WTC11 (cell line): ENCODE measurements around the gene DNM1. TPM values are rescaled to one million over a fixed set of nuclear protein-coding genes. Genes with fewer than 3 reads are reported as not detected.

Experiments
- ATAC-seq: fragments of 200-7000 bp; cut with Tn5 transposase; 2 replicates; pipeline ENCODE4 v1.10.0; 2021; ENCODE audit warnings: mild to moderate bottlenecking, moderate library complexity
- CTCF ChIA-PET: fragments of 300-600 bp; sonication (Branson Sonifier 250); formaldehyde crosslinking; loops from one replicate; lab custom pipeline; 2021; ENCODE audit warnings: antibody characterized with exemption; lab: Charles Lee
- POLR2A ChIA-PET: fragments of 350-600 bp; sonication (Branson Sonifier 250); formaldehyde crosslinking; loops from one replicate; lab custom pipeline; 2021; ENCODE audit warnings: antibody characterized with exemption; lab: Charles Lee
- DNase-seq: peaks from one replicate; pipeline ENCODE4 v3.0.0; 2021; ENCODE audit warnings: low spot score
- H3K27ac Mint-ChIP-seq: 2 replicates; pipeline ENCODE4 v1.8.0; 2021; ENCODE audit warnings: mixed read lengths
- H3K27me3 Mint-ChIP-seq: 2 replicates; pipeline ENCODE4 v1.8.0; 2021; ENCODE audit warnings: low read depth, mild to moderate bottlenecking, moderate library complexity, mixed read lengths
- H3K36me3 Mint-ChIP-seq: 2 replicates; pipeline ENCODE4 v1.8.0; 2021; ENCODE audit warnings: mixed read lengths
- H3K4me1 Mint-ChIP-seq: 2 replicates; pipeline ENCODE4 v1.8.0; 2022; ENCODE audit warnings: mixed read lengths
- H3K4me3 Mint-ChIP-seq: 2 replicates; pipeline ENCODE4 v1.8.0; 2021; ENCODE audit warnings: mild to moderate bottlenecking, moderate library complexity, mixed read lengths
- H3K9me3 Mint-ChIP-seq: 2 replicates; pipeline ENCODE4 v1.8.0; 2021; ENCODE audit warnings: mixed read lengths
- EMX1 ChIP-seq: fragments of 250-450 bp; sonication (Bioruptor Pico); IDR thresholded peaks from 2 replicates; pipeline ENCODE4 v1.8.0; 2021; ENCODE audit warnings: mild to moderate bottlenecking
- FOXK1 ChIP-seq: sonication (generic); formaldehyde crosslinking; IDR thresholded peaks from 2 replicates; pipeline ENCODE4 v1.8.0; 2022; ENCODE audit warnings: mild to moderate bottlenecking, moderate library complexity, missing genetic modification reagents
- KAT7 ChIP-seq: sonication (generic); formaldehyde crosslinking; IDR thresholded peaks from 2 replicates; pipeline ENCODE4 v1.8.1; 2023; ENCODE audit warnings: missing genetic modification reagents, mild to moderate bottlenecking, borderline replicate concordance
- SOX15 ChIP-seq: fragments of 250-450 bp; sonication (Bioruptor Pico); IDR thresholded peaks from 2 replicates; pipeline ENCODE4 v1.9.0; 2021; ENCODE audit warnings: mild to moderate bottlenecking
- ZNF317 ChIP-seq: sonication (generic); formaldehyde crosslinking; IDR thresholded peaks from 2 replicates; pipeline ENCODE4 v1.8.1; 2023; ENCODE audit warnings: low read depth, mild to moderate bottlenecking, moderate library complexity, missing genetic modification reagents, borderline replicate concordance
- total RNA-seq: library from RNA; stranded (reverse); gene quantifications from 3 replicates; pipeline ENCODE4 v1.2.3, GENCODE V29; 2021
- TF ChIP-seq, protein P1 (sequence below): sonication (generic); formaldehyde crosslinking; IDR thresholded peaks from 2 replicates; pipeline ENCODE4 v1.8.1; 2023; ENCODE audit warnings: mild to moderate bottlenecking, missing genetic modification reagents
- TF ChIP-seq, protein P2 (sequence below): sonication (generic); formaldehyde crosslinking; conservative IDR thresholded peaks from 2 replicates; pipeline ENCODE4 v1.8.1; 2023; ENCODE audit warnings: mild to moderate bottlenecking, low read depth, missing genetic modification reagents, moderate library complexity
- TF ChIP-seq, protein P3 (sequence below): sonication (generic); formaldehyde crosslinking; IDR thresholded peaks from 2 replicates; pipeline ENCODE4 v1.8.1; 2022; ENCODE audit warnings: mild to moderate bottlenecking, missing genetic modification reagents, moderate library complexity, borderline replicate concordance
- TF ChIP-seq, protein P4 (sequence below): sonication (generic); formaldehyde crosslinking; IDR thresholded peaks from 2 replicates; pipeline ENCODE4 v1.8.0; 2022; ENCODE audit warnings: mild to moderate bottlenecking, missing genetic modification reagents
- TF ChIP-seq, protein P5 (sequence below): sonication (generic); formaldehyde crosslinking; IDR thresholded peaks from 2 replicates; pipeline ENCODE4 v1.8.1; 2023; ENCODE audit warnings: mild to moderate bottlenecking, missing genetic modification reagents, moderate library complexity
- TF ChIP-seq, protein P6 (sequence below): sonication (generic); formaldehyde crosslinking; IDR thresholded peaks from 2 replicates; pipeline ENCODE4 v1.8.1; 2023; ENCODE audit warnings: mild to moderate bottlenecking, missing genetic modification reagents, borderline replicate concordance

DNM1 gene
- total RNA-seq, 1 experiment from 2014 or later: 79.0 TPM

DNA sequence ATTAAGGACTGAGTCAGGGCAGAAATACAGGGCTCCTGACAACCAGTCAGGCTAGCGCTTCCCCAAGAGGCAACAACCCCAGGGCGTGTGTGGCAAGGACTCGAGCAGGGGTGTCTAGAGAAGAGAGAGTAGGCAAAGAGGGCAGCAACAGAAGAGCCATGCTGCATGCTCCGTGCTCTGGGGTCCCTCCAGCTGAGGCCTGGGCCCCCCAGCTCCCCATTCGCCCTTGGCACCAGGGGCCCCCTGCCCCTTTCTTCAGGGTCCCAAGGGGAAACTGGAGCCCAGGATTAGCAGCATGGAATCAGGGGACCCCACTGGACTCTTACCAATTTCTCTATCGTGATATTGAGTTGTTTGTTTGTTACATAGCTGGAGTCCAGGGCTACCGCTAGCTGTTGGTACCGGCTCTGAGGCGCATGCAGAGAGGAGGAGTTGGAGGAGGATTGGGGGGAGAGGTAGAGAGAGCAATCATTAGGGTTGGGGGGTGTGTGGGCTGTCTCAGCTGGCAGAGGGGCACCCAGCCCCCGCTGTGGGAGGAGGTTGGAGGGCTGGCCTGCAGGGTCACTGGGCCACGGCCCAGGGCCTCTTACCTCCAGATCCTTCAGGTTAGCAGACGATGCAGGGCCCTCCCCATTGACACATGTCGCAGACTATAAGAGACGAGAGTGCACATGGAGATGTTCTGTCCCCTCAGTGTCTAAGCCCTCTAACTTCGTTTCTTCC, 63.9 kb downstream of the DNM1 start:
- TF ChIP-seq SOX15 (CRISPR knock-in tag): no peak
- TF ChIP-seq, protein P1, sequence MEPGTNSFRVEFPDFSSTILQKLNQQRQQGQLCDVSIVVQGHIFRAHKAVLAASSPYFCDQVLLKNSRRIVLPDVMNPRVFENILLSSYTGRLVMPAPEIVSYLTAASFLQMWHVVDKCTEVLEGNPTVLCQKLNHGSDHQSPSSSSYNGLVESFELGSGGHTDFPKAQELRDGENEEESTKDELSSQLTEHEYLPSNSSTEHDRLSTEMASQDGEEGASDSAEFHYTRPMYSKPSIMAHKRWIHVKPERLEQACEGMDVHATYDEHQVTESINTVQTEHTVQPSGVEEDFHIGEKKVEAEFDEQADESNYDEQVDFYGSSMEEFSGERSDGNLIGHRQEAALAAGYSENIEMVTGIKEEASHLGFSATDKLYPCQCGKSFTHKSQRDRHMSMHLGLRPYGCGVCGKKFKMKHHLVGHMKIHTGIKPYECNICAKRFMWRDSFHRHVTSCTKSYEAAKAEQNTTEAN (CRISPR knock-in tag): no peak
- TF ChIP-seq, protein P2, sequence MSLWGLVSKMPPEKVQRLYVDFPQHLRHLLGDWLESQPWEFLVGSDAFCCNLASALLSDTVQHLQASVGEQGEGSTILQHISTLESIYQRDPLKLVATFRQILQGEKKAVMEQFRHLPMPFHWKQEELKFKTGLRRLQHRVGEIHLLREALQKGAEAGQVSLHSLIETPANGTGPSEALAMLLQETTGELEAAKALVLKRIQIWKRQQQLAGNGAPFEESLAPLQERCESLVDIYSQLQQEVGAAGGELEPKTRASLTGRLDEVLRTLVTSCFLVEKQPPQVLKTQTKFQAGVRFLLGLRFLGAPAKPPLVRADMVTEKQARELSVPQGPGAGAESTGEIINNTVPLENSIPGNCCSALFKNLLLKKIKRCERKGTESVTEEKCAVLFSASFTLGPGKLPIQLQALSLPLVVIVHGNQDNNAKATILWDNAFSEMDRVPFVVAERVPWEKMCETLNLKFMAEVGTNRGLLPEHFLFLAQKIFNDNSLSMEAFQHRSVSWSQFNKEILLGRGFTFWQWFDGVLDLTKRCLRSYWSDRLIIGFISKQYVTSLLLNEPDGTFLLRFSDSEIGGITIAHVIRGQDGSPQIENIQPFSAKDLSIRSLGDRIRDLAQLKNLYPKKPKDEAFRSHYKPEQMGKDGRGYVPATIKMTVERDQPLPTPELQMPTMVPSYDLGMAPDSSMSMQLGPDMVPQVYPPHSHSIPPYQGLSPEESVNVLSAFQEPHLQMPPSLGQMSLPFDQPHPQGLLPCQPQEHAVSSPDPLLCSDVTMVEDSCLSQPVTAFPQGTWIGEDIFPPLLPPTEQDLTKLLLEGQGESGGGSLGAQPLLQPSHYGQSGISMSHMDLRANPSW (CRISPR knock-in tag): no peak
- TF ChIP-seq, protein P3, sequence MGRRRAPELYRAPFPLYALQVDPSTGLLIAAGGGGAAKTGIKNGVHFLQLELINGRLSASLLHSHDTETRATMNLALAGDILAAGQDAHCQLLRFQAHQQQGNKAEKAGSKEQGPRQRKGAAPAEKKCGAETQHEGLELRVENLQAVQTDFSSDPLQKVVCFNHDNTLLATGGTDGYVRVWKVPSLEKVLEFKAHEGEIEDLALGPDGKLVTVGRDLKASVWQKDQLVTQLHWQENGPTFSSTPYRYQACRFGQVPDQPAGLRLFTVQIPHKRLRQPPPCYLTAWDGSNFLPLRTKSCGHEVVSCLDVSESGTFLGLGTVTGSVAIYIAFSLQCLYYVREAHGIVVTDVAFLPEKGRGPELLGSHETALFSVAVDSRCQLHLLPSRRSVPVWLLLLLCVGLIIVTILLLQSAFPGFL (CRISPR knock-in tag): no peak
- TF ChIP-seq, protein P4, sequence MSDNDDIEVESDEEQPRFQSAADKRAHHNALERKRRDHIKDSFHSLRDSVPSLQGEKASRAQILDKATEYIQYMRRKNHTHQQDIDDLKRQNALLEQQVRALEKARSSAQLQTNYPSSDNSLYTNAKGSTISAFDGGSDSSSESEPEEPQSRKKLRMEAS (CRISPR knock-in tag): no peak
- TF ChIP-seq, all 79 proteins: peak for 0
- H3K27me3 Mint-ChIP-seq: no peaks in the 10 kb centered on the region
- no peak overlapping the region for H3K27ac Mint-ChIP-seq
- ATAC-seq (no peak), DNase-seq (no peak)
- CTCF ChIA-PET: no interaction called here
- H3K4me1 Mint-ChIP-seq: no peaks in the 10 kb centered on the region
- H3K36me3 Mint-ChIP-seq: peaks cover 29% of the 10 kb centered on the region
- H3K4me3 Mint-ChIP-seq: no peak overlapping the region
- POLR2A ChIA-PET: no interaction called here
- H3K9me3 Mint-ChIP-seq: no peaks in the 10 kb centered on the region

DNA sequence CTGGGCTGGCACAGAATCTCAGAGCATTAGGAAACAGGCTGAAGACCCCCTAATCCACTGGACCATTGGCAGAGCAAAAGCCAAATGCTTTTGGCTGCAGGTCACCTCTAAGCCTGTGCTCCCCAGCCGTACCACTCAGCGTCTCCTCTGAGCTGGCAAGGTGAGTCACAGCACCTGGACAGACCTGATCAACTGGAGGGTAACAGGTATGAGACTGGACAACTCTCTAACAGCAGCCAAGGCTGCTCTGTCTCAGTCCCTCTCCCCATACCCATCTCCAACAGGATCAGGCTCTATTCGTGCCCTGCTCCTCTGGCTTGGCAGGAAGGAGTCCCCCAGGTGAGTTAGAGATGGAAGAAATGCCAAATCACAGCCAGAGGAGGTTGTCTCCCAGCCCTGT, 67.9 kb downstream of the DNM1 start:
- CTCF ChIA-PET: interaction anchor here (0.7 to 1.0 kb wide), 3 partner anchors 12 to 66 kb away, joined by 3 to 6 read pairs (median 3); no protein-coding TSS in a partner anchor
- no peak for DNase-seq

More for the DNA sequence above, 67.9 kb downstream of the DNM1 start:
- Mint-ChIP-seq H3K4me3 (no peak overlapping the region), H3K4me1 (peaks cover 5% of the 10 kb centered on the region), H3K27me3 (no peaks in the 10 kb centered on the region), H3K9me3 (no peaks in the 10 kb centered on the region), H3K27ac (no peak overlapping the region), H3K36me3 (peaks cover 12% of the 10 kb centered on the region)
- ATAC-seq: no peak
- TF ChIP-seq, protein P5, sequence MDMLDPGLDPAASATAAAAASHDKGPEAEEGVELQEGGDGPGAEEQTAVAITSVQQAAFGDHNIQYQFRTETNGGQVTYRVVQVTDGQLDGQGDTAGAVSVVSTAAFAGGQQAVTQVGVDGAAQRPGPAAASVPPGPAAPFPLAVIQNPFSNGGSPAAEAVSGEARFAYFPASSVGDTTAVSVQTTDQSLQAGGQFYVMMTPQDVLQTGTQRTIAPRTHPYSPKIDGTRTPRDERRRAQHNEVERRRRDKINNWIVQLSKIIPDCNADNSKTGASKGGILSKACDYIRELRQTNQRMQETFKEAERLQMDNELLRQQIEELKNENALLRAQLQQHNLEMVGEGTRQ (CRISPR knock-in tag): no peak
- no peak for TF ChIP-seq ZNF317
- TF ChIP-seq EMX1 (CRISPR knock-in tag): no peak
- TF ChIP-seq, protein P6, sequence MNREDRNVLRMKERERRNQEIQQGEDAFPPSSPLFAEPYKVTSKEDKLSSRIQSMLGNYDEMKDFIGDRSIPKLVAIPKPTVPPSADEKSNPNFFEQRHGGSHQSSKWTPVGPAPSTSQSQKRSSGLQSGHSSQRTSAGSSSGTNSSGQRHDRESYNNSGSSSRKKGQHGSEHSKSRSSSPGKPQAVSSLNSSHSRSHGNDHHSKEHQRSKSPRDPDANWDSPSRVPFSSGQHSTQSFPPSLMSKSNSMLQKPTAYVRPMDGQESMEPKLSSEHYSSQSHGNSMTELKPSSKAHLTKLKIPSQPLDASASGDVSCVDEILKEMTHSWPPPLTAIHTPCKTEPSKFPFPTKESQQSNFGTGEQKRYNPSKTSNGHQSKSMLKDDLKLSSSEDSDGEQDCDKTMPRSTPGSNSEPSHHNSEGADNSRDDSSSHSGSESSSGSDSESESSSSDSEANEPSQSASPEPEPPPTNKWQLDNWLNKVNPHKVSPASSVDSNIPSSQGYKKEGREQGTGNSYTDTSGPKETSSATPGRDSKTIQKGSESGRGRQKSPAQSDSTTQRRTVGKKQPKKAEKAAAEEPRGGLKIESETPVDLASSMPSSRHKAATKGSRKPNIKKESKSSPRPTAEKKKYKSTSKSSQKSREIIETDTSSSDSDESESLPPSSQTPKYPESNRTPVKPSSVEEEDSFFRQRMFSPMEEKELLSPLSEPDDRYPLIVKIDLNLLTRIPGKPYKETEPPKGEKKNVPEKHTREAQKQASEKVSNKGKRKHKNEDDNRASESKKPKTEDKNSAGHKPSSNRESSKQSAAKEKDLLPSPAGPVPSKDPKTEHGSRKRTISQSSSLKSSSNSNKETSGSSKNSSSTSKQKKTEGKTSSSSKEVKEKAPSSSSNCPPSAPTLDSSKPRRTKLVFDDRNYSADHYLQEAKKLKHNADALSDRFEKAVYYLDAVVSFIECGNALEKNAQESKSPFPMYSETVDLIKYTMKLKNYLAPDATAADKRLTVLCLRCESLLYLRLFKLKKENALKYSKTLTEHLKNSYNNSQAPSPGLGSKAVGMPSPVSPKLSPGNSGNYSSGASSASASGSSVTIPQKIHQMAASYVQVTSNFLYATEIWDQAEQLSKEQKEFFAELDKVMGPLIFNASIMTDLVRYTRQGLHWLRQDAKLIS: no peak
- no peak for TF ChIP-seq KAT7
- TF ChIP-seq FOXK1: no peak
- POLR2A ChIA-PET: no interaction called here
